ENCODE data around the gene ZNF785.
"Not testable (repeated sequence)": the region's sequence is repeated elsewhere in the genome, so short reads cannot be mapped to it uniquely, and the experiment has no call there.

The ZNF785 gene

GRCh38 chr16:30585400-30586191 is at the start of gene ZNF785:
TSS of gene ZNF785 (minus strand) at chr16:30585697. CDS start at chr16:30585611, 86 bp downstream.
- FAIRE-seq (peak; percentile 87), DNase-seq (ENCODE audit: insufficient read length, low spot score) (peak; percentile 93)
- peak; percentile 61 for TF ChIP-seq POLR2A (IDR thresholded peaks at IDR 0.05; ENCODE audit: low read depth, low read length)

- DNase-seq (ENCODE audit: insufficient read length, low spot score) = no peak
- no peak for FAIRE-seq
- TF ChIP-seq POLR2A (IDR thresholded peaks at IDR 0.05; ENCODE audit: low read depth, low read length) = no peak
These were observed 48.0 kb upstream of the ZNF785 start for GRCh38 chr16:30633526-30633925.

- FAIRE-seq; DNase-seq (ENCODE audit: insufficient read length, low spot score): not testable (repeated sequence)
These were observed 47.0 kb upstream of the ZNF785 start for GRCh38 chr16:30632454-30632853.

GRCh38 chr16:30628628-30629540 is 43.4 kb upstream of the ZNF785 start:
- no peak for TF ChIP-seq POLR2A (IDR thresholded peaks at IDR 0.05; ENCODE audit: low read depth, low read length)
- peak; percentile 55 for FAIRE-seq
- DNase-seq (ENCODE audit: insufficient read length, low spot score) = peak; percentile 44

GRCh38 chr16:30626236-30626635 is 40.7 kb upstream of the ZNF785 start:
- DNase-seq (ENCODE audit: insufficient read length, low spot score) (no peak), FAIRE-seq (no peak)
- TF ChIP-seq POLR2A (IDR thresholded peaks at IDR 0.05; ENCODE audit: low read depth, low read length) = no peak

GRCh38 chr16:30623536-30624283 is 38.2 kb upstream of the ZNF785 start:
- FAIRE-seq (no peak), DNase-seq (ENCODE audit: insufficient read length, low spot score) (no peak)
- TF ChIP-seq POLR2A (IDR thresholded peaks at IDR 0.05; ENCODE audit: low read depth, low read length) = no peak

GRCh38 chr16:30622455-30623032 is 37.0 kb upstream of the ZNF785 start:
- no peak for TF ChIP-seq POLR2A (IDR thresholded peaks at IDR 0.05; ENCODE audit: low read depth, low read length)
- DNase-seq (ENCODE audit: insufficient read length, low spot score) (no peak), FAIRE-seq (no peak)

GRCh38 chr16:30621765-30622164 is 36.3 kb upstream of the ZNF785 start:
- DNase-seq (ENCODE audit: insufficient read length, low spot score) = no peak
- no peak for TF ChIP-seq POLR2A (IDR thresholded peaks at IDR 0.05; ENCODE audit: low read depth, low read length)
- FAIRE-seq = no peak

- FAIRE-seq (no peak), DNase-seq (ENCODE audit: insufficient read length, low spot score) (no peak)
- no peak for TF ChIP-seq POLR2A (IDR thresholded peaks at IDR 0.05; ENCODE audit: low read depth, low read length)
These were observed 34.7 kb upstream of the ZNF785 start for GRCh38 chr16:30620169-30620568.

- no peak for FAIRE-seq
- no peak for TF ChIP-seq POLR2A (IDR thresholded peaks at IDR 0.05; ENCODE audit: low read depth, low read length)
These were observed 34.1 kb upstream of the ZNF785 start for GRCh38 chr16:30619638-30620037.

GRCh38 chr16:30619202-30619601 is 33.7 kb upstream of the ZNF785 start:
- FAIRE-seq = no peak
- DNase-seq (ENCODE audit: insufficient read length, low spot score) = no peak
- TF ChIP-seq POLR2A (IDR thresholded peaks at IDR 0.05; ENCODE audit: low read depth, low read length) = no peak

More at GRCh38 chr16:30619638-30620037, 34.1 kb upstream of the ZNF785 start:
- DNase-seq (ENCODE audit: insufficient read length, low spot score) = no peak

- no peak for TF ChIP-seq POLR2A (IDR thresholded peaks at IDR 0.05; ENCODE audit: low read depth, low read length)
- DNase-seq (ENCODE audit: insufficient read length, low spot score) (no peak), FAIRE-seq (no peak)
These were observed 30.0 kb upstream of the ZNF785 start for GRCh38 chr16:30615358-30616091.

All from H54 (cell line).